Kidney epithelial cell (primary cell): ENCODE measurements around the gene CLDN34. TPM values are rescaled to one million over a fixed set of nuclear protein-coding genes. Genes with fewer than 3 reads are reported as not detected.

ENCODE experiments used
- DNase-seq: peaks from one replicate; pipeline ENCODE4 v3.0.0-alpha.2; 2010; ENCODE audit warnings: low read depth
- H3K27me3 ChIP-seq: 2 replicates; pipeline ENCODE4 v1.6.0; 2011; ENCODE audit warnings: low read length; ENCODE audit not compliant: control insufficient read depth, insufficient read depth
- H3K36me3 ChIP-seq: 2 replicates; pipeline ENCODE4 v1.5.1; 2011; ENCODE audit warnings: low read length; ENCODE audit not compliant: control insufficient read depth, insufficient read depth
- H3K4me3 ChIP-seq: 2 replicates; pipeline ENCODE4 v1.5.1; 2011; ENCODE audit warnings: low read depth, mild to moderate bottlenecking, control low read depth, low read length
- total RNA-seq: library from RNA; depleted of rRNA; stranded (reverse); fragments of >200 nt; gene quantifications from 2 replicates; pipeline ENCODE4 v1.2.3, GENCODE V29; 2015
- TF ChIP-seq, protein P1 (sequence below): IDR thresholded peaks from 2 replicates; pipeline ENCODE4 v1.5.1; 2011; ENCODE audit warnings: mild to moderate bottlenecking, moderate library complexity, low read length, control low read depth, inconsistent platforms; ENCODE audit not compliant: insufficient read depth, poor library complexity, severe bottlenecking

Gene CLDN34, protein sequence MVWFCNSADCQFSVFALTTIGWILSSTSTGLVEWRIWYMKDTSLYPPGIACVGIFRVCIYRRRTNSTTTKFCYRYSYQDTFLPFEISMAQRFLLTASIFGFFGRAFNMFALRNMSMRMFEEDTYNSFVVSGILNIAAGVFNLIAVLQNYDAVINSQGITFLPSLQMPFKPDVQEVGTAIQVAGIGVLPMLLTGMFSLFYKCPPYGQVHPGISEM
- not detected in 2 replicates for total RNA-seq

DNA sequence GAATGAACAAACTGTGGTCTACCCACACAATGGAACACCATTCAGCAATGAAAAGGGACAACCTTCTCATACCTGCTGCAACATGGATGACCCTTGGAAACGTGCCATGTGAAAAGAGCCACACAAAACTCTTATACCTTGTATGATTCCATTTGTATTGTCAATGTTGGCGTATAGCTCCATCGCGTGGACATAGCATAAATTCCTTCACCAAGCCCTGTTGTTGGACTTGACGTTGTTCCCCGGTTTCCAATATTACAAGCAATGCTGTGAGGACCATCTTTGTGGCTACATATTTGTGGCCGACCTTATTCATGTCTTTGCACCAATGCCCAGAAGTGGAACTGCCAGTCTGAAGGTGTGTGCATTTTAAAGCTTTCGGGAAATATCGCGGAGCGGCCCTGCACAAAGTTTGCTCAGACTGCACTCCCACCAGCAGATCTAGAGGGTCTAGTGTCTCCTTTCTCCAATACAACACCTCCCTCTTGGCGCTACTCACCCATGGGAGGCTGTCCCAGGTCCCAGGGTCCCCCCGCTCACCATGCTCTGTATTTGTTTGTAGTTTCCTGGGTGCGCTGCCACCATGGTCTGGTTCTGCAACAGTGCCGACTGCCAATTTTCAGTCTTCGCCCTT, at the start of gene CLDN34:
CLDN34 (plus strand) TSS at position 584 of the 634 bp plus-strand sequence; CDS start at position 584, 0 bp downstream.
- Histone ChIP-seq H3K36me3 (no peaks in the 10 kb centered on the region), H3K27me3 (no peaks in the 10 kb centered on the region), H3K4me3 (no peak within 1 kb of the TSS)
- TF ChIP-seq, protein P1, sequence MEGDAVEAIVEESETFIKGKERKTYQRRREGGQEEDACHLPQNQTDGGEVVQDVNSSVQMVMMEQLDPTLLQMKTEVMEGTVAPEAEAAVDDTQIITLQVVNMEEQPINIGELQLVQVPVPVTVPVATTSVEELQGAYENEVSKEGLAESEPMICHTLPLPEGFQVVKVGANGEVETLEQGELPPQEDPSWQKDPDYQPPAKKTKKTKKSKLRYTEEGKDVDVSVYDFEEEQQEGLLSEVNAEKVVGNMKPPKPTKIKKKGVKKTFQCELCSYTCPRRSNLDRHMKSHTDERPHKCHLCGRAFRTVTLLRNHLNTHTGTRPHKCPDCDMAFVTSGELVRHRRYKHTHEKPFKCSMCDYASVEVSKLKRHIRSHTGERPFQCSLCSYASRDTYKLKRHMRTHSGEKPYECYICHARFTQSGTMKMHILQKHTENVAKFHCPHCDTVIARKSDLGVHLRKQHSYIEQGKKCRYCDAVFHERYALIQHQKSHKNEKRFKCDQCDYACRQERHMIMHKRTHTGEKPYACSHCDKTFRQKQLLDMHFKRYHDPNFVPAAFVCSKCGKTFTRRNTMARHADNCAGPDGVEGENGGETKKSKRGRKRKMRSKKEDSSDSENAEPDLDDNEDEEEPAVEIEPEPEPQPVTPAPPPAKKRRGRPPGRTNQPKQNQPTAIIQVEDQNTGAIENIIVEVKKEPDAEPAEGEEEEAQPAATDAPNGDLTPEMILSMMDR, result no peak
- no peak for DNase-seq

DNA sequence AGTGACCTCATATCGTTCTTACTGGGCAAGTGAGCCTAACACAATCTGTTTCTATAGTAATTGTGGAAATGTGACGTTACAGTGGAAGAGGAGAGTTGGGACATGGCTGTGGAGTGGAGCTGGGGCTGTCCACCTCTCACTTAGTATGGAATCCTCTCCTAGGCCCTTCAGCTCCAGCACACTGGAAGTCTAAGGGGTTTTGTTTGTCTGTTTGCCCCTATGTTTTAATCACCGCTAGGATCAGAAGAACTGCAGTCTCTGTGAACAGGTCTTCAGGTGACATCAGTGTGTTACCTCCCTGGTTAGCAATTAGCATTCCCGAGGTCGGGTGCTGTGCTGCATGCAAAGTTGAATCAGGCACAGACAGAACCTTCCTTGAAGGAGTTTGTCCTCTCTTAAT, 49.3 kb upstream of the CLDN34 start:
- no peaks in the 10 kb centered on the region for H3K36me3 ChIP-seq
- TF ChIP-seq, protein P1, result no peak
- H3K27me3 ChIP-seq, result no peaks in the 10 kb centered on the region
- H3K4me3 ChIP-seq, result no peak overlapping the region
- DNase-seq, result no peak

DNA sequence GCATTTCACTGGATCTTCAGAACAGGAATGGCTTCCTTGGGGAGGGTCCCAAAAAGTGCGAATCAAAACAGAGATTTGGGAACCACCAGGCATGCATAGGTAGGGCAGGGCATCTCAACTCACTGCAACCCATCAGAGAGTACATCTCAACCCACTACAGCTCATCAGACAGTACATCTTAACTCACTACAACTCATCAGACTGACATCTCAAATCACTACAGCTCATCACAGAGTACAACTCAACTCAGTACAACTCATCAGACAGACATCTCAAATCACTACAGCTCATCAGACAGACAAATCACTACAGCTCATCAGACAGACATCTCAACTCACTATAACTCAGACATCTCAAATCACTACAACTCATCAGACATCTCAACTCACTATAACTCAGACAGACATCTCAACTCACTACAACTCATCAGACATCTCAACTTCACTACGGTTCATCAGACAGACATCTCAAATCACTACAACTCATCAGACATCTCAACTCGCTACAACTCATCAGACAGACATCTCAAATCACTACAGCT, 47.5 kb upstream of the CLDN34 start:
- TF ChIP-seq, protein P1, result no peak
- no peak for DNase-seq
- Histone ChIP-seq H3K36me3 (no peaks in the 10 kb centered on the region), H3K27me3 (no peaks in the 10 kb centered on the region), H3K4me3 (no peak overlapping the region)

DNA sequence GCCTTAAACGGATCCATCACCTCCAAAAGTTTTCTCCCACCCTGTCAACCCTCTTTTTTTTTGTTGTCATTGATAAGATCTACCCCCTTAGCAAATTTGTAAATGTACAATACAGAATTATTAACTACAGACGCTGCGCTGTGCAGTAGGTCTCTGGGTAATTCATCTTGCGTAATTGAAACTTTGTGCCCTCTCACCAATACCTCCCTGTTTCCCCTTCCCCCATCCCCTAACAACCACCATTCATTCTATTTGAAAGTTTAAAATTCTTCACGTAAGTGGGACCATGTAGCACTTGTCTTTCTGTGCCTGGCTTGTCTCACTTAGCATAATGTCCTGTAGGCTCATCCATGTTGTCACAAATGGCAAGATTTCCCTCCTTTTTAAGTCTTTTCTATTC, 45.8 kb upstream of the CLDN34 start:
- no peaks in the 10 kb centered on the region for H3K36me3 ChIP-seq
- no peak for DNase-seq
- TF ChIP-seq, protein P1, result no peak
- H3K4me3 ChIP-seq, result no peak overlapping the region
- H3K27me3 ChIP-seq, result no peaks in the 10 kb centered on the region

DNA sequence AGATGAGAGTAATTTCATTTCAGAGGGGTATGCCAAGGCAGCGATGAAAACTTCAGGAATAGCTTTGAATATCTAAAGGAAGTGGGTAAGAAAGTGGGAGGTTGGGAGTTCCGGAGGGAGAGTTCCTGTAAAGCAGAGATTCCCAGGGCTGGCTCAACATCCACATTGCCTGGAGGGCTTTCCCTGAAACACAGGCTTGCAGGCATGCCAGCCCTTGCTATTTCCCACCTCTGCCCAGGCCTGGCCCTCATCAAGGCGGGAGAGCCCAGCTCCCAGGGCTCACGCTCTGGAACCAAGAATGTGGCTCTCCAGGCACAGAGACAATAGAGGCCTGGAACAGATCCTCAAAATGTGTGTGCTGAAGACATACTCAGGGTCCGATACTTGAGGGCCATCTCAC, 43.8 kb upstream of the CLDN34 start:
- DNase-seq, result no peak
- Histone ChIP-seq H3K4me3 (no peak overlapping the region), H3K36me3 (no peaks in the 10 kb centered on the region), H3K27me3 (no peaks in the 10 kb centered on the region)
- TF ChIP-seq, protein P1, result no peak
